Right forelimb (tissue), 1 donor: ENCODE results near the gene KIF13A.

ENCODE experiments used
- DNase-seq: peaks from one replicate; pipeline ENCODE4 v3.0.0-alpha.2; 2018

KIF13A gene

GRCh38 chr6:17714879-17715851, 272.3 kb downstream of the KIF13A start:
- no peak for DNase-seq

- no peak for DNase-seq
Measured at GRCh38 chr6:17714177-17714576, 273.3 kb downstream of the KIF13A start.

GRCh38 chr6:17712576-17712975, 274.9 kb downstream of the KIF13A start:
- DNase-seq = no peak

- DNase-seq = no peak
Measured at GRCh38 chr6:17710331-17710730, 277.1 kb downstream of the KIF13A start.

GRCh38 chr6:17709476-17709875, 278.0 kb downstream of the KIF13A start:
- no peak for DNase-seq
